Mesenchymal stem cell (in vitro differentiated cells and primary cell): ENCODE results near the gene HDLBP.
A peak's percentile ranks its signal among the peaks of the same experiment; 100 is the strongest.

ENCODE experiments used
- DNase-seq: peaks from one replicate; pipeline ENCODE4 v3.0.0-alpha.2; 2013
- H2AFZ ChIP-seq: one replicate; pipeline ENCODE4 v1.6.1; 2013; ENCODE audit warnings: low read depth, mild to moderate bottlenecking, control low read depth, inconsistent platforms, low read length, moderate library complexity
- H2AK5ac ChIP-seq: 2 replicates; pipeline ENCODE4 v1.6.1; 2013; ENCODE audit warnings: low read length, moderate library complexity, mild to moderate bottlenecking, inconsistent platforms; ENCODE audit not compliant: severe bottlenecking
- H2BK120ac ChIP-seq: one replicate; pipeline ENCODE4 v1.6.1; 2013; ENCODE audit warnings: low read depth, mild to moderate bottlenecking, inconsistent platforms, low read length, moderate library complexity
- H2BK12ac ChIP-seq, 2 experiments: one replicate each; pipeline ENCODE4 v1.6.1; 2013; ENCODE audit warnings: inconsistent platforms in 2 of 2, low read length in 2 of 2, mild to moderate bottlenecking in 2 of 2, moderate library complexity in 2 of 2, control low read depth in 1 of 2
- H2BK15ac ChIP-seq: one replicate; pipeline ENCODE4 v1.6.1; 2013; ENCODE audit warnings: mild to moderate bottlenecking, low read depth, inconsistent platforms; ENCODE audit not compliant: poor library complexity, severe bottlenecking
- H2BK5ac ChIP-seq: 2 replicates; pipeline ENCODE4 v1.6.1; 2013; ENCODE audit warnings: low read depth, mild to moderate bottlenecking, low read length, control low read depth, inconsistent platforms; ENCODE audit not compliant: poor library complexity, severe bottlenecking
- H3K14ac ChIP-seq, 2 experiments: one replicate each; pipeline ENCODE4 v1.6.1; 2013; ENCODE audit warnings: inconsistent platforms in 2 of 2, low read length in 2 of 2, control low read depth in 1 of 2, mild to moderate bottlenecking in 1 of 2, moderate library complexity in 1 of 2
- H3K18ac ChIP-seq, 2 experiments: one replicate each; pipeline ENCODE4 v1.6.1; 2013; ENCODE audit warnings: inconsistent platforms in 2 of 2, low read length in 2 of 2, control low read depth in 1 of 2, low read depth in 1 of 2, mild to moderate bottlenecking in 1 of 2
- H3K23ac ChIP-seq, 2 experiments: one replicate each; pipeline ENCODE4 v1.6.1; 2013; ENCODE audit warnings: inconsistent platforms in 2 of 2, low read length in 2 of 2, mild to moderate bottlenecking in 2 of 2, moderate library complexity in 2 of 2, control low read depth in 1 of 2
- H3K27ac ChIP-seq: 2 replicates; pipeline ENCODE4 v1.5.1; 2013; ENCODE audit warnings: mild to moderate bottlenecking, moderate library complexity, low read length, control low read depth, inconsistent platforms; ENCODE audit not compliant: poor library complexity, severe bottlenecking
- H3K27me3 ChIP-seq, 2 experiments: 2 replicates each; pipeline versions ENCODE4 v1.6.1 to v1.7.0; 2013; ENCODE audit warnings: low read length in 2 of 2, mild to moderate bottlenecking in 2 of 2, moderate library complexity in 2 of 2, control low read depth in 1 of 2, inconsistent platforms in 1 of 2; ENCODE audit not compliant: control insufficient read depth in 1 of 2, insufficient read depth in 1 of 2
- H3K36me3 ChIP-seq, 2 experiments: 2 replicates each; pipeline versions ENCODE4 v1.6.1 to v1.7.0; 2013; ENCODE audit warnings: low read length in 2 of 2, control low read depth in 1 of 2, inconsistent platforms in 1 of 2, low read depth in 1 of 2, mild to moderate bottlenecking in 1 of 2; ENCODE audit not compliant: insufficient read depth in 2 of 2, control insufficient read depth in 1 of 2
- H3K4ac ChIP-seq, 2 experiments: one replicate each; pipeline ENCODE4 v1.6.1; 2013; ENCODE audit warnings: inconsistent platforms in 2 of 2, low read length in 2 of 2, mild to moderate bottlenecking in 2 of 2, moderate library complexity in 2 of 2, control low read depth in 1 of 2, low read depth in 1 of 2
- H3K4me1 ChIP-seq: 2 replicates; pipeline ENCODE4 v1.6.1; 2013; ENCODE audit warnings: low read depth, low read length, control low read depth; ENCODE audit not compliant: control insufficient read depth, insufficient read depth
- H3K4me2 ChIP-seq: 2 replicates; pipeline ENCODE4 v1.6.1; 2013; ENCODE audit warnings: low read length, mild to moderate bottlenecking, inconsistent platforms; ENCODE audit not compliant: poor library complexity, severe bottlenecking
- H3K4me3 ChIP-seq, 2 experiments: 2 replicates each; pipeline versions ENCODE4 v1.5.1 to v1.7.0; 2013; ENCODE audit warnings: low read length in 2 of 2, mild to moderate bottlenecking in 2 of 2, control low read depth in 1 of 2, low read depth in 1 of 2; ENCODE audit not compliant: insufficient read depth in 1 of 2
- H3K79me1 ChIP-seq: replicated peaks from 2 replicates; pipeline ENCODE4 v1.6.1; 2013; ENCODE audit warnings: mild to moderate bottlenecking, control low read depth, low read length, inconsistent platforms; ENCODE audit not compliant: poor library complexity, severe bottlenecking
- H3K9ac ChIP-seq: 2 replicates; pipeline ENCODE4 v1.7.0; 2013; ENCODE audit warnings: mild to moderate bottlenecking, low read length, moderate library complexity
- H3K9me3 ChIP-seq: 2 replicates; pipeline ENCODE4 v1.7.0; 2013; ENCODE audit warnings: mild to moderate bottlenecking, low read length; ENCODE audit not compliant: control insufficient read depth
- H4K8ac ChIP-seq: one replicate; pipeline ENCODE4 v1.6.1; 2013; ENCODE audit warnings: inconsistent platforms, mild to moderate bottlenecking, low read length, moderate library complexity
- H4K91ac ChIP-seq: one replicate; pipeline ENCODE4 v1.6.1; 2013; ENCODE audit warnings: mild to moderate bottlenecking, low read length, inconsistent platforms
- WGBS: methylation state at CpG from one replicate; pipeline ENCODE4 v1.1.7; 2013; ENCODE audit warnings: mixed read lengths; 5-methylcytosine and 5-hydroxymethylcytosine counted together

The HDLBP gene

DNA sequence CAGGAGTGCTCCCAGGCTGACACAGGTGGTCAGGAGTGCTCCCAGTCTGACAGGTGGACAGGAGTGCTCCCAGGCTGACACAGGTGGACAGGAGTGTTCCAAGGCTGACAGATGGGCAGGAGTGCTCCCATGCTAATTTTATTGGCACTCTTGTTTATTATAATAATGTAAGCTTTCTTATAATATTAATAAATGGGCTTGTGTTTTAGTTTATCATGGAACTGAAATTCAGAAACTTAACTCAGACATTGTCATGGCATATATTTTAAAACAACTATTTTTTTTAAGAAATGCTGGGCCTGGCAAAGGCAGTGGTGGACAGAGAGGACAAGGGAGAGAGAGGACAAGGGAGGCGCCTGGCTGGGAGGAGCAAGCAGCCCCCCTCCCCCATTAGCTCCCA, 108.3 kb downstream of the HDLBP start:
- Histone ChIP-seq H2AK5ac (no peak overlapping the region), H3K9ac (no peak overlapping the region), H3K27me3 (peaks cover 12 to 41% of the 10 kb centered on the region in 2 experiments), H3K9me3 (no peaks in the 10 kb centered on the region), H3K4me3 (no peak overlapping the region), H3K27ac (no peak overlapping the region), H3K4ac (no peak overlapping the region), H2BK120ac (no peak overlapping the region), H4K8ac (no peak overlapping the region), H3K4me2 (no peak overlapping the region), H2BK5ac (no peak overlapping the region), H3K4me1 (peaks cover 2% of the 10 kb centered on the region), H2AFZ (no peak overlapping the region), H4K91ac (no peak overlapping the region), H3K23ac (no peak overlapping the region), H3K14ac (no peak overlapping the region), H3K36me3 (no peaks in the 10 kb centered on the region), H3K18ac (no peak overlapping the region), H3K79me1 (no peaks in the 10 kb centered on the region), H2BK12ac (no peak overlapping the region), H2BK15ac (no peak overlapping the region)
- no CpG with 5 or more reads among the region's 1 CpG for WGBS
- no peak for DNase-seq

DNA sequence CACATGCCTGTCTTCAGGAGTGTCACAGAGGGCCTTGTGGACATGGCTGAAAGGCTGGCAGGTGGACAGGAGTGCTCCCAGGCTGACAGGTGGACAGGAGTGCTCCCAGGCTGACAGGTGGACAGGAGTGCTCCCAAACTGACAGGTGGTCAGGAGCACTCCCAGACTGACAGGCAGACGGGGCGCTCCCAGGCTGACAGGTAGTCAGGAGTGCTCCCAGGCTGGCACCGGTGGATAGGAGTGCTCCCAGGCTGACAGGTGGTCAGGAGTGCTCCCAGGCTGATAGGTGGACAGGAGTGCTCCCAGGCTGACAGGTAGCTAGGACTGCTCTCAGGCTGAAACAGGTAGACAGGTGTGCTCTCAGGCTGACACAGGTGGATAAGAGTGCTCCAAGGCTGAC, 110.4 kb downstream of the HDLBP start:
- no peak overlapping the region for H2BK12ac ChIP-seq
- peak overlapping the region; percentile 21 for H4K91ac ChIP-seq
- no peak overlapping the region for H4K8ac ChIP-seq
- 96% methylated on average over 3 of the region's 3 CpGs for WGBS
- no peak overlapping the region for H3K27ac ChIP-seq
- no peak overlapping the region for H3K9ac ChIP-seq
- H3K9me3 ChIP-seq: no peaks in the 10 kb centered on the region
- no peak overlapping the region for H3K4me3 ChIP-seq
- peak overlapping the region in 1 of 2 experiments; percentile 75 for H3K14ac ChIP-seq
- H2AFZ ChIP-seq: no peak overlapping the region
- H3K4me1 ChIP-seq: peaks cover 6% of the 10 kb centered on the region
- H3K27me3 ChIP-seq: peaks cover 6 to 24% of the 10 kb centered on the region in 2 experiments
- no peak overlapping the region for H3K23ac ChIP-seq
- H2BK120ac ChIP-seq: no peak overlapping the region
- no peak overlapping the region for H2BK5ac ChIP-seq
- no peaks in the 10 kb centered on the region for H3K36me3 ChIP-seq
- H3K79me1 ChIP-seq: no peaks in the 10 kb centered on the region
- no peak overlapping the region for H3K4me2 ChIP-seq
- H3K4ac ChIP-seq: no peak overlapping the region
- no peak overlapping the region for H2BK15ac ChIP-seq
- no peak for DNase-seq
- no peak overlapping the region for H2AK5ac ChIP-seq
- no peak overlapping the region for H3K18ac ChIP-seq

DNA sequence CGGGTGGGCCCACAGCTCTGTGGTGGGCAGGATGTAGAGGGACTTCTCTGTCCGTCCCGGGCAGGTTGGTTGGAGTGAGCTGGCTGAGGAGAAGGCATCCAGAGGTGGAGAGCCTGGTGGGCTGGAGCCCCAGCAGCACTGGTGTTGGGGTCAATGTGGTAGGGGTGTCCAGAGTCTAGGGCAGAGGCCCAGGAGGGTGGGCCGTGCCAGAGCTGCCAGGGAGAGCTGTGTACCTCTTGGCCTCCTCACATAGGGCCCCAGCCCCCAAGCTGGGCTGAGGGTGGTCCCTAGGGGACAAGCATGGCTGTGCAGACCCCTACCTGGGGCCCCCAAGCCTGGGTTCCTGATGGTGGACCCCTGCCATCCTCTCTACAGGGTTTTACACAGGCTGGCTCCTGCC, 111.0 kb downstream of the HDLBP start:
- no peak overlapping the region for H4K8ac ChIP-seq
- H3K4me3 ChIP-seq: no peak overlapping the region
- no peaks in the 10 kb centered on the region for H3K36me3 ChIP-seq
- no peak overlapping the region for H3K9ac ChIP-seq
- peaks cover 6 to 24% of the 10 kb centered on the region in 2 experiments for H3K27me3 ChIP-seq
- H2AK5ac ChIP-seq: no peak overlapping the region
- no peak overlapping the region for H2AFZ ChIP-seq
- H3K4me1 ChIP-seq: peaks cover 6% of the 10 kb centered on the region
- H2BK120ac ChIP-seq: no peak overlapping the region
- no peak overlapping the region for H2BK12ac ChIP-seq
- H3K79me1 ChIP-seq: no peaks in the 10 kb centered on the region
- no peak overlapping the region for H2BK5ac ChIP-seq
- no peak overlapping the region for H3K23ac ChIP-seq
- H3K4me2 ChIP-seq: no peak overlapping the region
- H3K14ac ChIP-seq: no peak overlapping the region
- no peaks in the 10 kb centered on the region for H3K9me3 ChIP-seq
- no peak overlapping the region for H4K91ac ChIP-seq
- DNase-seq: no peak
- no peak overlapping the region for H3K27ac ChIP-seq
- WGBS: 73% methylated on average over 4 of the region's 4 CpGs
- H3K18ac ChIP-seq: no peak overlapping the region
- no peak overlapping the region for H3K4ac ChIP-seq
- H2BK15ac ChIP-seq: no peak overlapping the region

DNA sequence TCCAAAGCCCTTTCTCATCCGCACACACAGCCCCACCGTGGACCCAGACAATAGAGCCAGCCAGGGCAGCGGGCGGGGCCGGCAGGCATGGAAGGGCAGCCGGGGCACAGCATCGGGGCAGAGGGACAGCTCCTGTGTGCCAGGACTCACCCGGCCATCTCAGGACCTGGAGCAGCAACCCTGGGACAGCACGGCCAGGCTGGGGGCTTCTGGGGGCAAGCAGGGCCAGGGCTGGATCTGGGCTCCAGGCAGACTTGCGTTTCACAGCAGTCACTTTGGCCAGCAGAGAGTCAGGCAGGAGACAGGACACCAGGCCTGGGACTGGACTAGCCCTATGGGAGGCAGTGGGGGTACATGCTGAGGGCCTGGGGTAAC, 111.5 kb downstream of the HDLBP start:
- Histone ChIP-seq H3K4ac (no peak overlapping the region), H3K27me3 (peaks cover 6 to 25% of the 10 kb centered on the region in 2 experiments), H3K18ac (no peak overlapping the region), H2BK5ac (no peak overlapping the region), H3K79me1 (no peaks in the 10 kb centered on the region), H2BK12ac (no peak overlapping the region), H3K36me3 (no peaks in the 10 kb centered on the region), H2AK5ac (no peak overlapping the region), H2AFZ (no peak overlapping the region), H3K14ac (peak overlapping the region in 1 of 2 experiments; percentile 38), H3K9ac (no peak overlapping the region), H3K9me3 (no peaks in the 10 kb centered on the region), H3K4me1 (peaks cover 6% of the 10 kb centered on the region), H4K8ac (no peak overlapping the region), H2BK120ac (no peak overlapping the region), H3K27ac (no peak overlapping the region), H3K4me3 (no peak overlapping the region), H4K91ac (no peak overlapping the region), H3K4me2 (no peak overlapping the region), H2BK15ac (no peak overlapping the region), H3K23ac (no peak overlapping the region)
- WGBS: 94% methylated on average over 10 of the region's 10 CpGs
- no peak for DNase-seq
